Fibroblast of lung (primary cell): ENCODE results near the gene CTNNA1. TPM values are rescaled to one million over a fixed set of nuclear protein-coding genes. Genes with fewer than 3 reads are reported as not detected.

Experiments
- DNase-seq, 2 donors: peaks; one replicate each; pipeline versions ENCODE4 v3.0.0 to v3.0.0-alpha.2; 2010; ENCODE audit warnings: low read depth in 2 of 2
- H2AFZ ChIP-seq: 2 replicates; pipeline ENCODE4 v1.5.1; 2012; ENCODE audit warnings: low read length, control low read depth, inconsistent platforms
- H3K27ac ChIP-seq: 2 replicates; pipeline ENCODE4 v1.5.1; 2011; ENCODE audit warnings: low read length, control low read depth; ENCODE audit not compliant: insufficient read depth
- H3K27me3 ChIP-seq: 2 replicates; pipeline ENCODE4 v1.5.1; 2011; ENCODE audit warnings: mild to moderate bottlenecking, low read length; ENCODE audit not compliant: control insufficient read depth, insufficient read depth
- H3K36me3 ChIP-seq: 2 replicates; pipeline ENCODE4 v1.5.1; 2011; ENCODE audit warnings: low read length; ENCODE audit not compliant: control insufficient read depth, insufficient read depth
- H3K4me1 ChIP-seq: 2 replicates; pipeline ENCODE4 v1.5.1; 2011; ENCODE audit warnings: low read length; ENCODE audit not compliant: control insufficient read depth, insufficient read depth; ENCODE audit errors: extremely low read depth
- H3K4me2 ChIP-seq: 2 replicates; pipeline ENCODE4 v1.5.1; 2011; ENCODE audit warnings: low read length, control low read depth; ENCODE audit not compliant: insufficient read depth; ENCODE audit errors: extremely low read depth
- H3K4me3 ChIP-seq, 4 experiments: fragments of 200-600 bp in 1 of 4; sonication (generic) in 1 of 4; replicated peaks in 1 of 4; 2 replicates each; pipeline ENCODE4 v1.5.1; 2011 to 2016; ENCODE audit warnings: low read length in 4 of 4, low read depth in 3 of 4, mild to moderate bottlenecking in 3 of 4, control low read depth in 2 of 4, inconsistent platforms in 1 of 4, mixed read lengths in 1 of 4; ENCODE audit not compliant: insufficient read depth in 1 of 4; ENCODE audit errors: control extremely low read depth in 1 of 4
- H3K79me2 ChIP-seq: 2 replicates; pipeline ENCODE4 v1.5.1; 2012; ENCODE audit warnings: mild to moderate bottlenecking, low read length, inconsistent platforms; ENCODE audit not compliant: control insufficient read depth, insufficient read depth
- H3K9ac ChIP-seq: 2 replicates; pipeline ENCODE4 v1.5.1; 2011; ENCODE audit warnings: mild to moderate bottlenecking, low read length, control low read depth; ENCODE audit not compliant: insufficient read depth
- H3K9me3 ChIP-seq: 2 replicates; pipeline ENCODE4 v1.5.1; 2012; ENCODE audit warnings: low read depth, low read length; ENCODE audit not compliant: control insufficient read depth, insufficient read depth
- H4K20me1 ChIP-seq: 2 replicates; pipeline ENCODE4 v1.5.1; 2011; ENCODE audit warnings: low read length; ENCODE audit not compliant: control insufficient read depth, insufficient read depth; ENCODE audit errors: extremely low read depth
- CTCF ChIP-seq, 2 donors: IDR thresholded peaks in 1 of 2; conservative IDR thresholded peaks in 1 of 2; 1 replicate in 1 of 2; 2 replicates in 1 of 2; pipeline ENCODE4 v1.5.1; 2011 to 2012; ENCODE audit warnings: low read length in 2 of 2, control low read depth in 1 of 2, inconsistent platforms in 1 of 2, low read depth in 1 of 2, mild to moderate bottlenecking in 1 of 2
- EZH2 ChIP-seq: IDR thresholded peaks from 2 replicates; pipeline ENCODE4 v1.5.1; 2012; ENCODE audit warnings: low read length, control low read depth, mild to moderate bottlenecking; ENCODE audit errors: missing control alignments
- polyA plus RNA-seq, 2 donors: library from polyadenylated mRNA; depleted of rRNA in 1 of 2; stranded (reverse) in 1 of 2; unstranded in 1 of 2; fragments of >200 nt; gene quantifications; 2 replicates each; pipeline ENCODE4 v1.2.1, GENCODE V29; 2011 to 2012; ENCODE audit warnings: missing spikeins in 1 of 2
- total RNA-seq: library from RNA; depleted of rRNA; stranded (reverse); fragments of >200 nt; gene quantifications from 2 replicates; pipeline ENCODE4 v1.2.1, GENCODE V29; 2014

CTNNA1 gene
- total and polyA plus RNA-seq, 2 donors (not counting 1 experiment from before 2014, with no cell fraction given), result 181 to 557 TPM

GRCh38 chr5:138929571-138929955, 176.3 kb downstream of the CTNNA1 start:
- peaks cover 34% of the 10 kb centered on the region for H3K36me3 ChIP-seq
- no peak overlapping the region for H2AFZ ChIP-seq
- H3K4me2 ChIP-seq, result no peak overlapping the region
- H3K79me2 ChIP-seq, result no peaks in the 10 kb centered on the region
- H3K9ac ChIP-seq, result no peak overlapping the region
- TF ChIP-seq CTCF (conservative IDR thresholded peaks at IDR 0.05 in 1 of 2, IDR thresholded peaks at IDR 0.05 in 1 of 2; ENCODE audit: low read depth in 1 of 2, low read length in 2 of 2) (no peak), EZH2 (no peak)
- H3K4me1 ChIP-seq, result no peaks in the 10 kb centered on the region
- no peaks in the 10 kb centered on the region for H3K27me3 ChIP-seq
- DNase-seq, result no peak
- H3K4me3 ChIP-seq, result no peak overlapping the region
- H4K20me1 ChIP-seq, result no peaks in the 10 kb centered on the region
- no peak overlapping the region for H3K27ac ChIP-seq
- H3K9me3 ChIP-seq, result no peaks in the 10 kb centered on the region

- TF ChIP-seq EZH2 (no peak), CTCF (conservative IDR thresholded peaks at IDR 0.05 in 1 of 2, IDR thresholded peaks at IDR 0.05 in 1 of 2; ENCODE audit: low read depth in 1 of 2, low read length in 2 of 2) (no peak)
- Histone ChIP-seq H3K4me2 (no peak overlapping the region), H3K36me3 (peaks cover 29% of the 10 kb centered on the region), H3K9me3 (no peaks in the 10 kb centered on the region), H3K9ac (no peak overlapping the region), H3K4me3 (no peak overlapping the region), H3K27me3 (no peaks in the 10 kb centered on the region), H4K20me1 (no peaks in the 10 kb centered on the region), H3K79me2 (no peaks in the 10 kb centered on the region), H2AFZ (no peak overlapping the region), H3K4me1 (no peaks in the 10 kb centered on the region), H3K27ac (no peak overlapping the region)
- DNase-seq, result no peak
Measured at GRCh38 chr5:138930371-138931097, 177.3 kb downstream of the CTNNA1 start.

GRCh38 chr5:138932171-138932810, 179.1 kb downstream of the CTNNA1 start:
- no peaks in the 10 kb centered on the region for H3K79me2 ChIP-seq
- no peaks in the 10 kb centered on the region for H3K9me3 ChIP-seq
- no peaks in the 10 kb centered on the region for H3K27me3 ChIP-seq
- no peak overlapping the region for H2AFZ ChIP-seq
- H3K4me3 ChIP-seq, result no peak overlapping the region
- DNase-seq, result no peak
- no peak overlapping the region for H3K4me2 ChIP-seq
- no peaks in the 10 kb centered on the region for H3K4me1 ChIP-seq
- H3K27ac ChIP-seq, result no peak overlapping the region
- peaks cover 29% of the 10 kb centered on the region for H3K36me3 ChIP-seq
- TF ChIP-seq CTCF (conservative IDR thresholded peaks at IDR 0.05 in 1 of 2, IDR thresholded peaks at IDR 0.05 in 1 of 2; ENCODE audit: low read depth in 1 of 2, low read length in 2 of 2) (no peak), EZH2 (no peak)
- no peak overlapping the region for H3K9ac ChIP-seq
- no peaks in the 10 kb centered on the region for H4K20me1 ChIP-seq
